ENCODE data around the gene VAPA.
"Not testable (repeated sequence)": the region's sequence is repeated elsewhere in the genome, so short reads cannot be mapped to it uniquely, and the experiment has no call there.

Gene VAPA

DNA sequence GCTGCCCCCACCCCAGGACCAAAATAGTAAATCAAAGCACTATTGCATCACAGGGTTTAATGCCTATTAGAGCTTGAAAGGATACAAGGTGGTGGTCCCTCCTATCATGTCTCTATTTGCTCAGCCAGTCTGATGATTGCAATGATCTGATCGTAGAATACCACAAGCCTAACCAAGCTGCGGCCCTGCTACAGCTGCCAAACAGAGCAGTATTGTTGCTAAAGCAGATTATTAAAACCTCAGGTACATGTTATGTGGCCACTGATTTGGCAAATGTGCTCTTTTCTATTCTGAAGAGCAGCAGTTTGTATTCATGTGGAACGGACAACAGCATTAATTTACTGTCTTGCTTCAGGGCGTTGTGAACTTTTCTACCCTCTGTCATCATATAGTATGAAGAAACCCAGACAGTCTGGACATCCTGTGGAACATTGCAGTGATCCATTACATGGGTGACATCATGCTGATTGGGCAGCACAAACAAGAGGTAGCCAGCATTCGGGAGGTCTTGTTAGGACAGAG lies 8.4 kb upstream of the VAPA start:
- no peak overlapping the region for H3K9ac ChIP-seq (ENCODE audit: low read length)
- no peaks in the 10 kb centered on the region for H3K36me3 ChIP-seq (ENCODE audit: control insufficient read depth, insufficient read depth, low read length, severe bottlenecking)
- H3K4me1 ChIP-seq (ENCODE audit: control insufficient read depth, insufficient read depth, low read length): peaks cover 14% of the 10 kb centered on the region
- no peak overlapping the region for H3K4me3 ChIP-seq (ENCODE audit: low read length)
- peak; percentile 82 for DNase-seq (ENCODE audit: low read depth)
- H3K9me3 ChIP-seq (ENCODE audit: control insufficient read depth, low read length): no peaks in the 10 kb centered on the region
- no peaks in the 10 kb centered on the region for H3K27me3 ChIP-seq (replicated peaks; ENCODE audit: control insufficient read depth, insufficient read depth, low read length)

DNA sequence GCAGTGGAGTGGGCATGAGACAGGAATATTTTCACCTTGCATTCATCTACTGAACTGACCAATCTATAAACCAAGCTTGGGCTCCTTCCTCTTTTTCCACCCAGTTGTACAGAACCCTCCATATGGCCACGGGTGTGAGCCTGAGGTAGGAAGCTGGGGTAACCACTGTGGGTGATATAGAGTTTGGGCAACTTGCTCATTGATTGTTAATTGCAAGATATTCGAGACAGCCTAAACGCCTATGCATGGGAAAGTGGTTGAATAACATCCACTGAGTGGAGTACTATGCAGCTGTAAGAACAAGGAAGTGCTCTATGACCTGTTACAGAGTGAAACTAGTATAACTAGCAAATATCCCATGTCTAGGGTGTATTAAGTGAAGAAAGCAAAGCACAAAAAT lies 7.3 kb upstream of the VAPA start:
- DNase-seq (ENCODE audit: low read depth): no peak
- H3K4me3 ChIP-seq (ENCODE audit: low read length): no peak overlapping the region

DNA sequence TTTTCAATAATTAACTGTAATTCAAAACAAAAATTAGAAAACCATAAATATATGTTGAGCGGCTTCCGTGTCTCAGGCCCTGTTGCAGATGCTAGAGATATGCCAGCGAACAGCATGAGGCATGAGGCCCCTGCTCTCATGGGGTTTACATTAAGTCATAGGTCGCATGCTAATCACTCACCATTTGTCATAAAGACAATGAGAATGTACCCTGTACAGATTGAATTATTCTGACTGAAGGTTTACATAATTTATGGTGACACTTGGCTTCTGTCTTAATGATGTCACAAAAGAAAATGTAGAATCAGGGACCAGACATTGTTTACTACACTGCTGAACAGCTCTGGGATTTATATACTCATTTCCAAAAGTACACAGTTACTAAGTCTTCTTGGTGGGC lies 5.9 kb upstream of the VAPA start:
- Histone ChIP-seq H3K4me1 (ENCODE audit: control insufficient read depth, insufficient read depth, low read length) (peaks cover 8% of the 10 kb centered on the region), H3K36me3 (ENCODE audit: control insufficient read depth, insufficient read depth, low read length, severe bottlenecking) (no peaks in the 10 kb centered on the region), H3K4me3 (ENCODE audit: low read length) (no peak overlapping the region), H3K9ac (ENCODE audit: low read length) (no peak overlapping the region), H3K9me3 (ENCODE audit: control insufficient read depth, low read length) (no peaks in the 10 kb centered on the region), H3K27me3 (replicated peaks; ENCODE audit: control insufficient read depth, insufficient read depth, low read length) (no peaks in the 10 kb centered on the region)
- no peak for DNase-seq (ENCODE audit: low read depth)

More for the DNA sequence above, 7.3 kb upstream of the VAPA start:
- Histone ChIP-seq H3K9me3 (ENCODE audit: control insufficient read depth, low read length) (no peaks in the 10 kb centered on the region), H3K27me3 (replicated peaks; ENCODE audit: control insufficient read depth, insufficient read depth, low read length) (no peaks in the 10 kb centered on the region), H3K36me3 (ENCODE audit: control insufficient read depth, insufficient read depth, low read length, severe bottlenecking) (no peaks in the 10 kb centered on the region), H3K9ac (ENCODE audit: low read length) (no peak overlapping the region), H3K4me1 (ENCODE audit: control insufficient read depth, insufficient read depth, low read length) (peaks cover 9% of the 10 kb centered on the region)

DNA sequence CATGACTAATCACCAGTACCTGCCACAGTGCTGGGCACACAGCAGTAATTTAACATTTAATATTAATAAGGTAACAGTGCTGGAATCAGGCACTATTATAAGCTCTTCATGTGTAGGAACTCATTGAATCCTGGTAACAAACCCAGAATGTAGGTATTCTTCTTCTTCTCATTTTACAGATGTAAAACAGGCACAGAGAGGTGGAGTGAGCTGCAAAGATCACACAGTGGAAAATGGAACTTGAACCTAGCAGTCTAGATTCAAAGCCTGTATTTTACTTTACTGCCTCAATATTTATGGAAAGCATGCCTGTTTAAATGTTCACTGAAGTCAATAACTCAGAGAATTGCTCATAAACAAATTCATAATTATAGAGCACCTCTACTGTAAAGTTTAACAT lies 3.7 kb upstream of the VAPA start:
- H3K4me1 ChIP-seq (ENCODE audit: control insufficient read depth, insufficient read depth, low read length): peaks cover 8% of the 10 kb centered on the region
- H3K4me3 ChIP-seq (ENCODE audit: low read length): no peak overlapping the region
- no peak overlapping the region for H3K9ac ChIP-seq (ENCODE audit: low read length)
- DNase-seq (ENCODE audit: low read depth): no peak
- no peaks in the 10 kb centered on the region for H3K9me3 ChIP-seq (ENCODE audit: control insufficient read depth, low read length)
- no peaks in the 10 kb centered on the region for H3K27me3 ChIP-seq (replicated peaks; ENCODE audit: control insufficient read depth, insufficient read depth, low read length)
- no peaks in the 10 kb centered on the region for H3K36me3 ChIP-seq (ENCODE audit: control insufficient read depth, insufficient read depth, low read length, severe bottlenecking)

DNA sequence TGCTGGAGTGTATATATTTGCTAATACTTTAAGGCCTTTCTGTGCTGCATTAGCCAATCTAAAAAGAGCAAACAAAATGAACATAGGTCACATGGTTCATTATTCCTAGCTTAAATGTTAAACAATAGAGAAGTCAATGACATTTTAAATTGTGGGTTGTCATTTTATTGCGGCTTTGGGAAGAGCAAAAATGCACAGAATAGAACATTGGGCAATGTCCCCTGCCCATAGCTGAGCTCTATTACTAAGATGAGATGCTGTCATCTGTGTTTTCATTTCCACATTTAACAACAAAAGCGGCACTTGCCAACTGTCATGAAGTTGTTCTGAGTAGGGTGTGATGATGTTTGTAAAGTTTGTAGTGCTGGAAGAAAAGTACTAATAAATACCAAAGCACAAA lies 3.2 kb upstream of the VAPA start:
- Histone ChIP-seq H3K9me3 (ENCODE audit: control insufficient read depth, low read length) (no peaks in the 10 kb centered on the region), H3K4me1 (ENCODE audit: control insufficient read depth, insufficient read depth, low read length) (peaks cover 4% of the 10 kb centered on the region), H3K36me3 (ENCODE audit: control insufficient read depth, insufficient read depth, low read length, severe bottlenecking) (no peaks in the 10 kb centered on the region), H3K27me3 (replicated peaks; ENCODE audit: control insufficient read depth, insufficient read depth, low read length) (no peaks in the 10 kb centered on the region), H3K9ac (ENCODE audit: low read length) (no peak overlapping the region), H3K4me3 (ENCODE audit: low read length) (no peak overlapping the region)
- DNase-seq (ENCODE audit: low read depth): no peak

DNA sequence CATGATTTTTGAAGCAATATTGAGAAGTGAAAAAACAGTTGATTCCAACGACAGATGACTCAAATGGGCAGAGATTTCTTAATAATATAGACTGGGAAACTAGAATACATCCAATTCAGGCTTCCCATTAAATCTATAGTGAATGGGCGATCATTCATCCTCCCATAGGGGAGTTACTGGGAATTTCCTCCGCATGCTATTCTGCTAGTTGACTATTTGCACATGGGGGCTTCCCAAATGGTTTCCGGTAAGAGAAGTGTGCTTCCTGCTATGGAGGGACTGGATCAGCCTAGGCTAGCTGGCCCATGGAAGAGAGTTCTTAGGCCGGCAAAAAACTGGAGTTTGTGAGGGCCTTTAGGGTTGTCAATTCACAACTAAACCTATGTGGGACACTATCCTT lies 2.6 kb upstream of the VAPA start:
- no peaks in the 10 kb centered on the region for H3K36me3 ChIP-seq (ENCODE audit: control insufficient read depth, insufficient read depth, low read length, severe bottlenecking)
- peaks cover 6% of the 10 kb centered on the region for H3K4me1 ChIP-seq (ENCODE audit: control insufficient read depth, insufficient read depth, low read length)
- H3K9me3 ChIP-seq (ENCODE audit: control insufficient read depth, low read length): no peaks in the 10 kb centered on the region
- no peak overlapping the region for H3K9ac ChIP-seq (ENCODE audit: low read length)
- no peaks in the 10 kb centered on the region for H3K27me3 ChIP-seq (replicated peaks; ENCODE audit: control insufficient read depth, insufficient read depth, low read length)
- no peak for DNase-seq (ENCODE audit: low read depth)
- no peak overlapping the region for H3K4me3 ChIP-seq (ENCODE audit: low read length)

DNA sequence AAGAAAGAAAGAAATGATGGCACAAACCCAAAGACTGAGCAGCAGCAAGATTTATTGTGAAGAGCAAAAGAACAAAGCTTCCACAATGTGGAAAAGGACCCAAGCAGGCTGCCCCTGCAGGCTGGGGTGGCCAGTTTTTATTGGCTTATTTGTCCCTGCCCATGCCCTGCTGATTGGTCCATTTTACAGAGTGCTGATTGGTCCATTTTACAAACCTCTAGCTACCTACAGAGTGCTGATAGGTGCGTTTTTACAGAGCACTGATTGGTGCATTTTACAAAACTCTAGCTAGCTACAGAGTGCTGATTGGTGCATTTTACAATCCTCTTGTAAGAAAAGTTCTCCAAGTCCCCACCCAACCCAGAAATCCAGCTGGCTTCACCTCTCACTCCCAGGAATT lies 1.5 kb upstream of the VAPA start:
- H3K9ac ChIP-seq (ENCODE audit: low read length); H3K4me3 ChIP-seq (ENCODE audit: low read length); H3K27me3 ChIP-seq (replicated peaks; ENCODE audit: control insufficient read depth, insufficient read depth, low read length); H3K36me3 ChIP-seq (ENCODE audit: control insufficient read depth, insufficient read depth, low read length, severe bottlenecking); H3K9me3 ChIP-seq (ENCODE audit: control insufficient read depth, low read length); DNase-seq (ENCODE audit: low read depth): not testable (repeated sequence)
- H3K4me1 ChIP-seq (ENCODE audit: control insufficient read depth, insufficient read depth, low read length): peaks cover 16% of the 10 kb centered on the region

DNA sequence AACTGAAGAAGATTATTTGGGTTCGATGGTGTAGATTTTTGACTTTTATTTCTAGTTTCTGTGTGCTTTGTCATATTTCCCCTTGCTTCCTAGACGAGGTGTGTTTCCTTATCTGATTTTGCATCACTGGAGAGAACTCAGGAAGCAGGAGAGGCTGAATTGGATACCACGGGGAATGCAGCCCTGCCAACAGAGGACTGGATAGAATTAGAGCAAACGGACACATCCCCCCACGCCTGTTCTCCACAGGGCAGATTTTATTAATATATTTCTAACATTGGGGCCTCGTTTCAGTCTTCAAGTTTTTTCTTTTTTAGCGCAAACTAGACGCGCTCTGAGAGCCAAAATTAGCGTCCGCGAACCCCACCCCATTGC lies 678 bp upstream of the VAPA start:
- Histone ChIP-seq H3K4me1 (ENCODE audit: control insufficient read depth, insufficient read depth, low read length) (peaks cover 25% of the 10 kb centered on the region), H3K36me3 (ENCODE audit: control insufficient read depth, insufficient read depth, low read length, severe bottlenecking) (no peaks in the 10 kb centered on the region), H3K9me3 (ENCODE audit: control insufficient read depth, low read length) (no peaks in the 10 kb centered on the region), H3K9ac (ENCODE audit: low read length) (peak overlapping the region; percentile 97), H3K27me3 (replicated peaks; ENCODE audit: control insufficient read depth, insufficient read depth, low read length) (no peaks in the 10 kb centered on the region), H3K4me3 (ENCODE audit: low read length) (peak overlapping the region; percentile 95)
- DNase-seq (ENCODE audit: low read depth): no peak

DNA sequence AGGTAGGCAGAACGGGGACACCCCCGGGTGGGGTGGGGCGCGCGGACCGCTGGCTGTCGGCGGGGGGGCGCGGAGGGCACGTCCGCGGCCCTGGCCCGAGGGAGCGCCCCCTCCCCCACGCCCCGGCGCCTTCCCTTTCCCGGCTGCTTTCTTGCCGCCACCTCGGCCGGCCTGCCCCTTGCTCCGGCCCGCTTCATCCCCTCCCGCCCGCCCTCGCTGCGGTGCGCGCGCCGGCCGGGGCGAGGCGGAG lies 443 bp downstream of the VAPA start:
- Histone ChIP-seq H3K9ac (ENCODE audit: low read length) (peak overlapping the region; percentile 97), H3K36me3 (ENCODE audit: control insufficient read depth, insufficient read depth, low read length, severe bottlenecking) (no peaks in the 10 kb centered on the region), H3K27me3 (replicated peaks; ENCODE audit: control insufficient read depth, insufficient read depth, low read length) (no peaks in the 10 kb centered on the region), H3K4me3 (ENCODE audit: low read length) (peak overlapping the region; percentile 95), H3K9me3 (ENCODE audit: control insufficient read depth, low read length) (no peaks in the 10 kb centered on the region), H3K4me1 (ENCODE audit: control insufficient read depth, insufficient read depth, low read length) (peaks cover 34% of the 10 kb centered on the region)
- DNase-seq (ENCODE audit: low read depth): no peak

DNA sequence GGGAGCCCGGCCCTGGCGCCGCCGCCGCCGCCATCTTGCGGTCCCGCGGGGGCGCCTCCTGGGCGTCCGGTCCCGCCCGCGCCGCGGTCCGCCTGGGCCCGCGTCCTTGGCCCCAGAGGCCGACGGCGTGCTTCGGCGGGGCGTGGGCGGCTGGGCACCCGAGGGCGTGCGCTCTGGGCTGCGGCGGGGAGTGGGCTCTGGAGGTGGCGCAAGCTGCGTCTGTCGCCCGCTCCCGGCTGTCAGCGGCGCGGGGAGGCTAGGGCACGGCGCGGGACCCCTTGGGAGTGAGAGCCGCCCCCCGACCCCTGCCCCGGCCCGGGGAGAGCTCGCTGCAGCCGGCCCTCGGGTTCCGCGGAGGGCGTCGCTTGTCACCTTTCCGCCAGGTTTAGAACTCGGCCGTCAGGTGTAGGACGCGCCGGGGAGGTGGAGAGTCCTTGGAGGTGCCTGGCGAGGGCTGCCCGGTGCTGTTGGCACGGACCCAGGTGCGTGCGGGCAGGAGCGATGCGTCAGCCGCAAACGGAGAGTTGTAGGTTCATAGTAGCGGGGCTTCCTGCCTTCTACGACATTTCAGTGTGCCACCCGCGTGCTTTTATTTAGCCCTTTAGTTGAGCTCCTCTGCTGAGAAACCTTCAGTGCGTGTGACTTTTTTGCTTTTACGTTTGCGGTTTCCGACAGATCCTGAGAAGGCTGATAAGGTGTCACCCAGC lies 921 bp downstream of the VAPA start:
- Histone ChIP-seq H3K36me3 (ENCODE audit: control insufficient read depth, insufficient read depth, low read length, severe bottlenecking) (no peaks in the 10 kb centered on the region), H3K9me3 (ENCODE audit: control insufficient read depth, low read length) (no peaks in the 10 kb centered on the region), H3K4me1 (ENCODE audit: control insufficient read depth, insufficient read depth, low read length) (peaks cover 38% of the 10 kb centered on the region), H3K4me3 (ENCODE audit: low read length) (peak overlapping the region; percentile 98), H3K9ac (ENCODE audit: low read length) (peak overlapping the region; percentile 97), H3K27me3 (replicated peaks; ENCODE audit: control insufficient read depth, insufficient read depth, low read length) (no peaks in the 10 kb centered on the region)
- peak; percentile 87 for DNase-seq (ENCODE audit: low read depth)

DNA sequence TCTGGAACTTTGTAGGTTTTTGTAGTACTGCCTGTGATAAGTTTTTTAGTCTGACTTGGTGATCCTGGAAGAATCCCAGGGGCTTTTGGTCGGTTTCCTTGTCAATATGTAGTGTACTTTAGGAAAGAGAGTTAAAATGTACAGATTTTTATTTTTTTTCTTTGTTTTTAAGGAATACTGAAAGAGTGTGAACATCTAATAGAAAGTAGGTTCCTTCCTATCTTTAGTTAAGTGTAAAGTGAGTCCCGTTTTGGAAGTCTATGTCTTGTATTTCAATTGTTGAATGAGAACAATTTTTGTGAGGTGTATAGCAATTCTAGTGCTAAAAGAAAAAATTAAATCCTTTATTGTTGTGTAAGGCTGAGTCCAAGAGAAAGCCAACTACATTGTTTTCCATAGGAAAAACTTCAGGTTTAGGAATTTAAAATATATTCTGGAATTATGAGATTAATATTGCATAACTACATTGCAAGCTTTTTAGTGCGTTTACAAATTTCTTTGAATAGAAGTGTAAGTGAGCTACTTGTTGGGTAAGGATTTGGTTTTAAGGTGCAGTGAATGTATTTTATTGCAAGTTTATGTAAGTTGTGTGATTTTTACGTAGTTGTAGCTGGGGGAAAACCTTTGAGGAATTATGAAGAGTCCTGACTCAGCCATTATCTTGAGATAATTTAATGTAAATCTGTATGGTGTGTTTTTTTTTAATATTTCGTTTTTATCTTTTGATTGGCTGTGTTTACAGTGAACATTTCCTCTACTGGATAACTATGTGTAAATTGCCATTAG lies 1.7 kb downstream of the VAPA start:
- peak overlapping the region; percentile 97 for H3K9ac ChIP-seq (ENCODE audit: low read length)
- no peak for DNase-seq (ENCODE audit: low read depth)
- H3K9me3 ChIP-seq (ENCODE audit: control insufficient read depth, low read length): no peaks in the 10 kb centered on the region
- H3K27me3 ChIP-seq (replicated peaks; ENCODE audit: control insufficient read depth, insufficient read depth, low read length): no peaks in the 10 kb centered on the region
- H3K4me1 ChIP-seq (ENCODE audit: control insufficient read depth, insufficient read depth, low read length): peaks cover 42% of the 10 kb centered on the region
- H3K4me3 ChIP-seq (ENCODE audit: low read length): peak overlapping the region; percentile 98
- H3K36me3 ChIP-seq (ENCODE audit: control insufficient read depth, insufficient read depth, low read length, severe bottlenecking): no peaks in the 10 kb centered on the region
